GM18867 (cell line): ENCODE results near the gene C2CD2.
"Not testable (repeated sequence)": the region's sequence is repeated elsewhere in the genome, so short reads cannot be mapped to it uniquely, and the experiment has no call there.

Experiments
- ATAC-seq: cut with Tn5 transposase; IDR thresholded peaks from one replicate; pipeline ENCODE4 v1.9.1; 2021; ENCODE audit warnings: mild to moderate bottlenecking, moderate library complexity; ENCODE audit not compliant: unreplicated experiment

C2CD2 gene

DNA sequence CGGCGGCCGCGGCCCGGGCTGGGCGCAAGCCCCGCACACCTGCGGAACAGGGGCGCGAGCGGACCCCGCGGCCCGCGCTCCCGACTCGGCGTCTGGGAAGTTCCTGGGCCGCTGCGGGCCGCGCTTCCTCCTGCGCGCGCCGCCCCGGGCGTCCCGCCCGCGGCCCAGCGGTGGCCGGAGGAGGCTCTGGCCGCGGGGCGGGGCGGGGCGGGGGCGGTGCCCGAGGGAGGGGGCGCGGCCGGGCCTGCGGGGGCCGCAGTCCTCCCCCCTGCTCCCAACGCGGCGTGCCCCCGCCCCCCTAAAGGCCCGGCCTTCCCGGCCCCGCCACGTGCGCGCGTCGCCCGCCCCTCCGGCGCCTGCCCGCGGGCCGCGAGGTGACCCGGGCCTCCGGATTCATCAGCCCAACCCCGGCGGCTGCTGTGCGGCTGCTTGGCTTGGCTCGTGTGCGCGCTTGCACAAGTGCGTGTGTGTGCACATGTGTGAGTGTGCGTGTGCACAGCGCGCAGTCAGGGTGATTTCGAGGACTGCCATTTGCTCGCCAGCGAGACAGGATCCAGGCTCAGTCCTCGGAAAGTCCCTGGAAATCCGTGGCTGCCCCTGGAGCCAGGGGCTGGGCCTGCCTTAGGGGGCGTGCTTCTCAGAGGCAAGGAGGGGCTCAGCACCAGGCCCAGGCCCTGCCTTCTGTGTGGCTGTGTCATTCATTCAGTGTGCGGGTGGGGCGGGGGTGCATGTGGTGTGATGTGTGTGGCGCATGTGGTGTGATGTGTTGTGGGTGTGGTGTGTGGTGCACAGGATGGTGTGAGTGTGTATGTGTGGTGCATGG lies at the start of gene C2CD2:
Gene C2CD2 (minus strand): TSS at position 188 of the 823 bp plus-strand sequence. CDS start 370 bp downstream, outside the sequence.
- peak; percentile 54 for ATAC-seq

GRCh38 chr21:42003051-42003461 lies 49.2 kb upstream of the C2CD2 start:
- ATAC-seq, result no peak

GRCh38 chr21:42002421-42002958 lies 48.7 kb upstream of the C2CD2 start:
- peak; percentile 81 for ATAC-seq

DNA sequence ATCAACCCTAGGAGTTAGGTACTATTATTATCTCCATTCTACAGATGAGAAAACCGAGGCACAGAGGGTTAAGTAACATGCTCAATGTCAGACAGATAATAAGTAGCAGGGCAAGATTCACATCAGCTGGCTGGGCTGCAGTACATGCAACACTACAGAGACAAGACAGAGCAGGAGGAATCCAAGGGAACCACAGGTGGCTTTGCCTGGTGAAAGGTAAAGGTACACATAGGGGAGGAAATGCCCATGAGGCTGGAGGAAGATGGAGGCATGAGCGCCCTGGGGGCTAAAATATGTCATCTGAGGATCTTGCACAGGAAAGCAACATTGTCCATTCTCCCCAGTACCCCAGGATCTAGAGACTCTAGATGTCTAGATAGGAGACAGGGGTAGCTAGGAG lies 48.0 kb upstream of the C2CD2 start:
- ATAC-seq, result no peak

- no peak for ATAC-seq
Measured at GRCh38 chr21:42000908-42001307, 47.1 kb upstream of the C2CD2 start.

DNA sequence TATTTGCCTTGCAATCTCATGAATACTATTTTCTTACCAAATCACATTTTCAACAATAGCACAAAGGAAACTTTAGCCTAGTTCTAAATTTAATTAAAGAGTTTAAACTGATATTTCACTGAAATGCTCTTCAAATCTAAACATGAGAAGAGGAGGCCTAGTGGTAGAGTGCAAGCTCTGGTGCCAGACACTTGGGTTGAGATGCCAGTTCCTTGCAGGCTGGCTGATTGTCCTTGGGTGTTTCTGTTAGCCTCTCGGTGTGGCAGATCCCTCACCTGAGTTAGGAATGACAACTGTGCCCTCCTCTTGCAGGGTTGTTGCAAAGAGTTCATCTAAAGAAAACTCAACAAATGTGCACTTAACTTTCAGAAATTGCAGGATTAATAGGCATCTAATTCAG lies 43.8 kb upstream of the C2CD2 start:
- no peak for ATAC-seq

GRCh38 chr21:41995577-41995976 lies 41.8 kb upstream of the C2CD2 start:
- no peak for ATAC-seq

DNA sequence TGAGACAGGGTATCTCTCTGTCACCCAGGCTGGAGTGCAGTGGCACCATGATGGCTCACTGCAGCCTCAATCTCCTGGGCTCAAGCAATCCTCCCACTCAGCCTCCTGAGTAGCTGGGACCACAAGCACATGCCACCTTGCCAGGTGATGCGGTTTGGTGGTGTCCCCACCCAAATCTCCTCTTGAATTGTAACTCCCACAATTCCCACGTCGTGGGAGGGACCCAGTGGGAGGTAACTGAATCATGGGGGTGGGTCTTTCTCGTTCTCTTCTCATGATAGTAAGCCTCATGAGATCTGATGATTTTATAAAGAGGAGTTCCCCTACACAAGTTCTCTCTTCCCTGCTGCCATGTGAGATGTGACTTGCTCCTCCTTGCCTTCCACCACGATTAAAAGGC lies 40.8 kb upstream of the C2CD2 start:
- not testable (repeated sequence) for ATAC-seq

- no peak for ATAC-seq
Measured at GRCh38 chr21:41993744-41994143, 39.9 kb upstream of the C2CD2 start.

- no peak for ATAC-seq
Measured at GRCh38 chr21:41992576-41992975, 38.8 kb upstream of the C2CD2 start.

- no peak for ATAC-seq
Measured at GRCh38 chr21:41991659-41992058, 37.8 kb upstream of the C2CD2 start.

DNA sequence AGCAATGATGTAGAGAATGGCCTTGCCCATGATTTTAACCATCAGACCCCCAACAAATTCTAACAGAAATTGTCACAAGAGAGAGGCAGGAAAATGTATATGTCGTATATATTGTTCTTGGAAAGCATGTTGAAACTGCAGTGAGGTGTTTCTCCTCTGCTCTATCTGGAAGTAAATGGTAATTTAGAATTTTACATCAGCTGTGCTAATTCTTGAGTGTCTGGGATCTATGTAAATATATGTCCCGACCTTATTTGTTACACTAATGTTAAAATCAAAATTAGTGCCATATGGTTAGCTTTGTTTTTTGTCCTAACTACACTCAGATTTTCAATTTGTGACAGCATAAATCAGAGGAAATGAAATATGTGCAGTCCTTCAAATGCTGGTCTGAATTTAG lies 35.9 kb upstream of the C2CD2 start:
- no peak for ATAC-seq

DNA sequence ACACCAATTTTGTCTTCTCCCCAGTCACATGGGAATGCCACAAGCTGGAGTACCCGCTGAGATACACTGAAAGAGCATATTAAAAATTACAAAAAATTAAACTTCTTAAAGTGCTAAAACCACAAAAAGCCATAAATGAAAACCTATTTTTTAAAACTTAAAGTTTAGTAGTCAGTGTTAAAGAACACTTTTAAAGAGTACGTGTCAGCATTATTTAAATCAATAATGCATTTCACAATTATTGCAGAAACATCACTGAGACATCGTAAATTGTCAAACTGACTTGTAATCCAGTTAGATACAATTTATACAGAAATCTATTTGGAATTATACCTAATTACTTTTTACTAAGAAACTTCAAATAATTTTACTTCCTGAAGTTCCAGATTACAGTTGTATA lies 33.5 kb upstream of the C2CD2 start:
- no peak for ATAC-seq

DNA sequence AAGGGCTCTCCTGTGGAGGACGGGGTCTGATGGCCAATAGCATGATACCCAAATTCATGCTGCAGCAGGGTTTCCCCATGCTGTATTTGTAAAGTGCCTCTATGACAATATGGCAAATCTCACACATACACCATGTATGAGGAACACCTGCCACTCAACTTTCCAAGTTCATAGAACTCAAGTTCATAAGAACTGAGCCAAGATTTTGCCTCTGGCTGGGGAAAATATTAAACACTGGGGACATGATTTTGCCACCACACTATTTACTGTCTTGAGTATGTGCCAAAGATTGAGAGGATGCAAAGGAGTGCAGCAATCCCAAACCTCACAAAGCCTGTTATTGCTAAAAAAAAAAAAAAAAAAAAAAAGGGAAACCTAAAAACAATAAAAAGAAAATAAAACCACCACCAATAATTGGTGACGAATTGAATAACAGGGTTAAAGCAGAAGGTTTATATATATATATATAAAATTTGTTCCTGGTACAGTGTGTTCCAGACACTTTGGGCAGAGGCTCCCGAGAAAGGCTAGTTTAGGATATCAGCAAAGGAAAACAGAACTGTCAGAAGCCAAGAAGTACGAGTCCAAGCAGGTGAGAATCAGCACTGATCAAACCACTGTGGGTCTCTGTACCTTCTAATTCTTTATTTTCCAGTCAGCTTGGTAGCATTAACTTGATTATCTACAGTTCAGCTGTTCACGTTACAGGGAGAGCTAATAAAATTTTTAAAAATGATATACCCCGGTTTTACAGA lies 32.0 kb upstream of the C2CD2 start:
- no peak for ATAC-seq

DNA sequence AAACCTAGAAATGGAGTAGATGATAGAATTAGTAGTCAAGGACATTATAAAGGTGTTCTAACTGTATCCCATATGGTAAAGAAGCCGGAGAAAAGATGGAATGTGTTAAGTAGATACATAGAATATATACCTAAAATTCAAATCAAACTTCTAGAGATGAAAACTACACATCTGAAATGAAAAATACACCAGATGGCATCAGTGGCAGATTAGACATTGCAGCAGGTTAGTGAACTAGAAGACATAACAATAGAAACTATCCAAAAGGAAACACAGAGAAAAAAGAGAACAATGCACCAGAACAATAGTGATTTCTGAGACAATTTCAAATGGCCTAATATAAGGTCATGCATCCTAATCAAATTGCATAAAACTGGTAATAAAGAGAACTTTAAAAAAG lies 29.4 kb upstream of the C2CD2 start:
- ATAC-seq, result no peak

- ATAC-seq, result no peak
Measured at GRCh38 chr21:41980561-41980960, 26.7 kb upstream of the C2CD2 start.

DNA sequence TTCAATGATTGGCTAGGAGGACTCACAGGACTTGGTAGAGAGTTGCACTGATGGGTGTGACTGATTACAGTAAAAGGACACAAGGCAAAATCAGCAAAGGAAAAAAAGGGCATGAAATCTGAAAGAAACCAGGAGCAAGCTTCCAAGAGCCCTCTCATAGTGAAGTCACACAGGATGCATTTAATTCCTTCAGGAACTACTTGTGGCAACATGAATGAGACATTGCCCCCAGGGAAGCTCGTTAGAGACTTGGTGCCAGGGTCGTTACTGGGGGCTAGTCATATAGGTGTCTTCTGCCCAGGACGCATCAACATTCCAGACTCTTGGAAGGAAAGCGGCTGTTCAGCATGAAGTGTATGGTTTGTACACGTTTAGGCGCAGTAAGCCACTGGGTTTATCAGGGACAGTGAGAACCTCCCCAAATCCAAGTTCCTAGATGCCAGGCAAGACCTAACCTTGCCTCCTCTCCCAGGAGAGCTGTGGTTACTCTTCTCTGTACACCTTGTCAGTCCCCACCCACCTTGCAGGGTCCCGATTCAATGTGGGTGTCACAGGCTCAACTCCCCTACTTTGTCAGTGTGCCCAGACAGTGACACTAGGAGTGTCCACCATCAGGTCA lies 26.0 kb upstream of the C2CD2 start:
- ATAC-seq, result no peak

- no peak for ATAC-seq
Measured at GRCh38 chr21:41979335-41979734, 25.5 kb upstream of the C2CD2 start.

- ATAC-seq, result no peak
Measured at GRCh38 chr21:41977034-41977950, 23.5 kb upstream of the C2CD2 start.

DNA sequence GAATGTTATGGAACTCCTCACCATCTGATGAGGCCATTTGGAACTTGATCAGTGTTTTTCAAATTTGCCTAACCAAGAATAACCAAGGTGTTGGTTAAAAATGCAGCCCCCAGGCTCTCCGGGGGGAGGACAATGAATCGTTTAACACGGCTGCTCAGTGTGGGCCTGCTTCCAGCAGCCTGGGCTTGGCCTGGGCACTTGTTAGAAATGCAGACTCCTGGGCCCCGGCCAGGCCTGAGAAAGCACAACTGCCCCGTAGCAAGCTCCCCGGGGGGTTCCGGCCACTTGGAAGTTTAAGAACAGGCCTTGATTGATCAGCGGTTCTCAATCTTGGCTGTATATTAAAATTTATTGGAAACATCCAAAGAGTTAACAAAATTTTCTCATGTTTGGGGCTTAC lies 22.8 kb upstream of the C2CD2 start:
- ATAC-seq, result no peak
